GM21515 (cell line): ENCODE measurements around the gene TFCP2.

Source experiments
- ATAC-seq: cut with Tn5 transposase; IDR thresholded peaks from one replicate; pipeline ENCODE4 v1.9.1; 2021; ENCODE audit not compliant: unreplicated experiment

The TFCP2 gene

GRCh38 chr12:51048661-51049251 lies 124.2 kb downstream of the TFCP2 start:
- ATAC-seq, result no peak

- ATAC-seq, result peak; percentile 95
Measured at GRCh38 chr12:51047655-51048540, 125.0 kb downstream of the TFCP2 start, which contains the start of gene LETMD1. LETMD1 (plus strand) TSS chr12:51048327; CDS start chr12:51048357, 30 bp downstream.
